Panc1 (cell line): ENCODE measurements around the gene HTATSF1.

Experiments
- CTCF ChIP-seq: fragments of 450-650 bp; IDR thresholded peaks from 2 replicates; pipeline ENCODE4 v1.5.1; 2017; ENCODE audit warnings: mild to moderate bottlenecking
- REST ChIP-seq, 2 experiments: IDR thresholded peaks; 2 replicates each; pipeline ENCODE4 v1.6.1; 2011 to 2012; ENCODE audit warnings: low read depth in 2 of 2, control low read depth in 1 of 2, low read length in 1 of 2, mild to moderate bottlenecking in 1 of 2, moderate library complexity in 1 of 2; ENCODE audit not compliant: insufficient read depth in 1 of 2

GRCh38 chrX:136529795-136530194 lies 32.4 kb downstream of the HTATSF1 start:
- TF ChIP-seq CTCF: no peak
- no peak for TF ChIP-seq REST (IDR thresholded peaks at IDR 0.05; ENCODE audit: insufficient read depth in 1 of 2, low read depth in 2 of 2, low read length in 1 of 2)
